GM12872 (cell line): Measurements from ENCODE around the gene TFF3.

Experiments used
- TF ChIP-seq, protein P1 (sequence below): IDR thresholded peaks from 3 replicates; pipeline ENCODE4 v1.5.1; 2011; ENCODE audit warnings: low read depth, mild to moderate bottlenecking, low read length, moderate library complexity; ENCODE audit not compliant: insufficient read depth

Gene TFF3

DNA sequence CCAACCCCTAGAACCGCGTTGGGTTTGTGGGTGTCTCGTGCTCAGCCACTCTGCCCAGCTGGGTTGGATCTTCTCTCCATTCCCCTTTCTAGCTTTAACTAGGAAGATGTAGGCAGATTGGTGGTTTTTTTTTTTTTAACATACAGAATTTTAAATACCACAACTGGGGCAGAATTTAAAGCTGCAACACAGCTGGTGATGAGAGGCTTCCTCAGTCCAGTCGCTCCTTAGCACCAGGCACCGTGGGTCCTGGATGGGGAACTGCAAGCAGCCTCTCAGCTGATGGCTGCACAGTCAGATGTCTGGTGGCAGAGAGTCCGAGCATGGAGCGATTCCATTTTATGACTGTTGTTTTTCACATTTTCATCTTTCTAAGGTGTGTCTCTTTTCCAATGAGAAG lies 18.7 kb downstream of the TFF3 start:
- TF ChIP-seq, protein P1, sequence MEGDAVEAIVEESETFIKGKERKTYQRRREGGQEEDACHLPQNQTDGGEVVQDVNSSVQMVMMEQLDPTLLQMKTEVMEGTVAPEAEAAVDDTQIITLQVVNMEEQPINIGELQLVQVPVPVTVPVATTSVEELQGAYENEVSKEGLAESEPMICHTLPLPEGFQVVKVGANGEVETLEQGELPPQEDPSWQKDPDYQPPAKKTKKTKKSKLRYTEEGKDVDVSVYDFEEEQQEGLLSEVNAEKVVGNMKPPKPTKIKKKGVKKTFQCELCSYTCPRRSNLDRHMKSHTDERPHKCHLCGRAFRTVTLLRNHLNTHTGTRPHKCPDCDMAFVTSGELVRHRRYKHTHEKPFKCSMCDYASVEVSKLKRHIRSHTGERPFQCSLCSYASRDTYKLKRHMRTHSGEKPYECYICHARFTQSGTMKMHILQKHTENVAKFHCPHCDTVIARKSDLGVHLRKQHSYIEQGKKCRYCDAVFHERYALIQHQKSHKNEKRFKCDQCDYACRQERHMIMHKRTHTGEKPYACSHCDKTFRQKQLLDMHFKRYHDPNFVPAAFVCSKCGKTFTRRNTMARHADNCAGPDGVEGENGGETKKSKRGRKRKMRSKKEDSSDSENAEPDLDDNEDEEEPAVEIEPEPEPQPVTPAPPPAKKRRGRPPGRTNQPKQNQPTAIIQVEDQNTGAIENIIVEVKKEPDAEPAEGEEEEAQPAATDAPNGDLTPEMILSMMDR = no peak

DNA sequence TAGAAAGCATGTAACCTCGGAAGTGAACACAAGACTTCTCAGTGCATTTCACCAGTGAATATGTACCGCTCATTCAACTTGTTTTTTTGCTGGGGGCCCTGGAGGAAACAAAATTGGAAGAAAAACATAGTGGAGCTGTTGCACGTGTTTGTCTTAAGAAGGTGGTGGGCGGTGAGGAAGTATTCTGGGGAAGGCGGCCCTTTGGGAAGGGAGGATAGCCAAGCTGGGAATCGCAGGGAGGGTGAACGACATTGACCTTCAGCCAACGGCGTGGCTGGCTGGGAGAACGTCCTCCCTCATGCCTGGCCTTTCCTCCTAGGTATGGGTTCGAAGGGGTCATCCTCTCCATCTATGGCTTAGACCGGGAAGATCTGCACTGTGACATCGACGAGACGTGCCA lies 19.4 kb downstream of the TFF3 start:
- TF ChIP-seq, protein P1 = no peak

DNA sequence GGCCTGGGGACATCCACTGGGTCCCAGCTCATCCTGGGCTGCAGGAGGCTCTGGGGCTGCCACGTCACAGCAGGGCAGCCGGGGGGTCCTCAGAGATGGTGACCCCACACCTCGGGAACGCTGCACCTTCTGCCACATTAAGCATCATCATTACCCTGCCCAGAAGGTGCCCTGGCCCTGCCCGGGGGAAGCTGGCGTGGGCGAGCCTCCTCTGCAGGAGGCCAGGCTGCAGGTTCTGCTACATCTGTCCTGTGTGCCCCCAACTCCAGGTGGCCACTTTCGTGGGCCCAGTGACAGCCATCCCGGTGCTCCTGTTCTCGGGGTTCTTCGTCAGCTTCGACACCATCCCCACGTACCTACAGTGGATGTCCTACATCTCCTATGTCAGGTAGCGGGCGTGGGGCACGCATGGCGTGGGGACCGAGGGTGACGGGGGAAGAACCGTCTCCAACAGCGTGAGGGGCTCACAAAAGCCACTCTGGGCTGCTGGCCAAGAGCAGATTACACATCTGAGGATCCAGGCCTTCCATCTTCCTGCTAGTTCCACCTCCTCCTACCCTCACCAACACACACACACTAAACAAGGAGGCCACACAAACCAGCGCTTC lies 20.8 kb downstream of the TFF3 start:
- TF ChIP-seq, protein P1 = no peak

DNA sequence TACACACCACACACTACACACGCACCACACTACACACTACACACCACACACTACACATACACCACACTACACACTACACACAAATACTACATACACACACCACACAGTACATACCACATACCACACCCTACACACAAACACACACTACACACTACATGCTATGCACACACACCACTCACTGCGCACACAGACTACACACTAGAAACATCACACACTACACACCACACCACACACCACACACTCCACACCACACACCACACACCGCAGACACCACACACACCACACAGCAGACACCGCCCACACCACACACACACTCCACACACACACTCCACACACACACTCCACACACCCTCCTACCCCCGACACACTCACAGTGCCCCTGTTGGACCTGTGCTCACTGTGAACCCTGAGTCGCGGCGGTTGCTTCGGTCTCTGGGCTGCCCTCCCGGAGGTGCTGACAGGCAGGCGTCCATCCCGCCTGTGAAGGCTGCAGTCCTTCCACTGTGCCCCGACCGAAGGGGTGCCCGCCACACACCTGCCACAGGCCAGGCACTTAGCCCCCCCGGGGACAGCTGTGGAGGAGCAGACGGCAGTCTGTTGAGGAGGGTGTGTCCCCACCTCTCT lies 21.4 kb downstream of the TFF3 start:
- TF ChIP-seq, protein P1 = no peak

DNA sequence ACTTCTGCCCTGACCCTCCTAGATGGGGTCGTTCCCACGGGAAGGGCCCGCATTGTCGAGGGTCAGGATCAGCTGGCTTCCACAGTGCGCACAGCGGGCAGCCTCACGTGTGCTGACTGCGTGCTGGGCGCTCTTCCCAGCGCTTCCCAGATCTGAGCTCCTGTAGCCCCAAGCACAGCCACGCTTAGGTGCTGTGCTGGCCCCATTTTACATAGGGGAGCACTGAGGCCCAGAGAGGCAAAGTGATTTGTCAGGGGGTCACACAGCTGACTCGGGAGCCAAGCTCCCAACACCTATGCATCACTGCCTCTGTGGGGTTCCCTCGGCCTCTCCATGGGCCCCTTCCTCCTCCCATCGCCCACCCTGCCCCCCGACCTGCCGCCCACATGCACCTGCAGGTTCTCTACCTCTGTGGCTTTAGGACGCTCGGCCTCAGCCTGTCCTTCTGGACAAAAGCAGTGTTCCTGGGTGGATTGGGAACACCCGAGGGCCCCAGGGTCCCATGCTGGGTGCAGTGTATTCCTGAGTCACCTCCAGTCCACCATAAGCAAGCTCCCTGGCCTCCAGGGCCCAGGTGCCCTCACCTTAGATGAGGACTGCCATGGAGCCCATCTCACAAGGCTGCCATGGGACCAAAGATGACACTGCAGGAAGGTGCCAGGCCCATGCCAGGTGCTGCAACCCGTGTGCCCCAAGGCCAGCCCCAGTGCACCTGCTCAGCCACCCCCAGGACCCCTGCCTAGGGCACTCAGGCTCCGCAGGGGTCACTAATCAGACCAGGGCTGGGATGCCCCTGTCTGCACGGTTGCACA lies 23.3 kb downstream of the TFF3 start:
- TF ChIP-seq, protein P1 = no peak

DNA sequence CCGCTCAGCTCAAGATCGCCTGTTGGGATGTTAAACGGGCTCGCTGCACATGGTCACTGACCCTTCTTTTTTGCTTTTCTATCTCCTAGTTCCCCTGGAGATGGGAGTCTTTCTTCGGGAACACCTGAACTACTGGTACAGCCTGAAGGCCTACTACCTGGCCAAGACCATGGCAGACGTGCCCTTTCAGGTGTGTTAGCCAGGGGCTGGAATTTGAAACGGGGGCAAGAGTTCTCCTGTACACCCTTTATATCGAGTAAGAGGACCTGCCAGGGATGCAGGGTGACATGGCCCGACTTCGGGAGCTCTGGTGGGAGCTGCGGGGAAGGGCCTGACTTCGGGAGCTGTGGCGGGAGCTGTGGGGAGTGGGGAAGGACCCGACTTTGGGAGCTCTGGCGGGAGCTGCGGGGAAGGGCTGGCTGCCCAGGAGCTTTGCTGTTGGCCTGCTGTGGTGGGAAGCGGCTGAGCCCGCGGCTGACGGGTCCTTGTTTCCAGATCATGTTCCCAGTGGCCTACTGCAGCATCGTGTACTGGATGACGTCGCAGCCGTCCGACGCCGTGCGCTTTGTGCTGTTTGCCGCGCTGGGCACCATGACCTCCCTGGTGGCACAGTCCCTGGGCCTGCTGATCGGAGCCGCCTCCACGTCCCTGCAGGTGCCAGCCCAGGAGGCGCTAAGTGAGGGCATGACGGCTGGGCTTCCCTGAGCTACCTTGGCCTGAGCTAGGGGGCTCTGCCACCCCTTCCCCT lies 24.0 kb downstream of the TFF3 start:
- TF ChIP-seq, protein P1 = no peak

DNA sequence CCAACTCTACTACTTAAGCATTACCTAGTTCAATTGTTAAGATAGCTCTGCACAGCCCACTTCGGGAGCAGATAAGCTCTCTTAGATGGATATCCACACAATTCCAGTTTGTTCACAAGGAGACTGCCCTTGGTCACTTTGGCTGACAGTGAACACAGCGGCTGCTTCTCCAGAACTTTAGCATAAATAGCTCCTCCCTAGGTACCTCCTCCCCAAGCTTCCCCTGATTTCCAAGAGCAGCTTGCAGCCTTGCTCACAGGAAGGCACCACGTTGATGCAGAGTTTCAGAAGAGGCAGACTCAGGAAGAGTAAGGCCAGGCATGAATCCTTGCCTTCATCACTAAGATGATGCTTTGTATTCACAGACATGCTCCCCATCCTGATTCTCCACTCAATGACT lies 24.7 kb downstream of the TFF3 start:
- TF ChIP-seq, protein P1 = no peak
